NCI-H2107 treated with DMSO at 0.1 percent for 48 hours (cell line): ENCODE results near the gene NHSL1.

ENCODE experiments used
- DNase-seq: peaks from one replicate; lab custom pipeline; 2025; ENCODE audit not compliant: unreplicated experiment; lab: John Stamatoyannopoulos, UW

The NHSL1 gene

GRCh38 chr6:138405816-138406413, 93.4 kb downstream of the NHSL1 start:
- DNase-seq = peak; percentile 30

- peak; percentile 3 for DNase-seq
Observed at GRCh38 chr6:138404666-138405337, 94.5 kb downstream of the NHSL1 start.

- DNase-seq = peak; percentile 81
Observed at GRCh38 chr6:138403801-138404665, 95.3 kb downstream of the NHSL1 start, which contains the start of gene HEBP2. HEBP2 (plus strand) TSS chr6:138404223; CDS start chr6:138404496, 273 bp downstream.

- DNase-seq = no peak
Observed at GRCh38 chr6:138403324-138403800, 95.9 kb downstream of the NHSL1 start.

- DNase-seq = no peak
Observed at GRCh38 chr6:138402838-138403187, 96.5 kb downstream of the NHSL1 start.

GRCh38 chr6:138401960-138402837, 97.1 kb downstream of the NHSL1 start:
- no peak for DNase-seq

- DNase-seq = no peak
Observed at GRCh38 chr6:138400326-138400725, 99.0 kb downstream of the NHSL1 start.

- DNase-seq = no peak
Observed at GRCh38 chr6:138397128-138398122, 101.9 kb downstream of the NHSL1 start.

GRCh38 chr6:138396709-138397108, 102.6 kb downstream of the NHSL1 start:
- DNase-seq = no peak

- no peak for DNase-seq
Observed at GRCh38 chr6:138393871-138394783, 105.2 kb downstream of the NHSL1 start.

- no peak for DNase-seq
Observed at GRCh38 chr6:138389551-138389950, 109.7 kb downstream of the NHSL1 start.

- DNase-seq = peak; percentile 3
Observed at GRCh38 chr6:138387577-138388368, 111.5 kb downstream of the NHSL1 start.

GRCh38 chr6:138386897-138387296, 112.4 kb downstream of the NHSL1 start:
- DNase-seq = no peak

- no peak for DNase-seq
Observed at GRCh38 chr6:138383776-138384175, 115.5 kb downstream of the NHSL1 start.

GRCh38 chr6:138382498-138383265, 116.6 kb downstream of the NHSL1 start:
- no peak for DNase-seq

GRCh38 chr6:138378463-138378862, 120.8 kb downstream of the NHSL1 start:
- no peak for DNase-seq

- DNase-seq = peak; percentile 57
Observed at GRCh38 chr6:138377844-138378243, 121.5 kb downstream of the NHSL1 start, which contains the start of gene SMIM28. SMIM28 (plus strand) TSS chr6:138377905; CDS start chr6:138378073, 168 bp downstream.
